DND-41 (cell line): ENCODE measurements around the gene BTG2.

Experiments
- ATAC-seq: fragments of 200-7000 bp; cut with Tn5 transposase; 3 replicates; pipeline ENCODE4 v1.9.1; 2021; ENCODE audit warnings: low read depth; ENCODE audit not compliant: insufficient read depth
- DNase-seq: peaks from one replicate; pipeline ENCODE4 v3.0.0-alpha.2; 2020
- H2AFZ ChIP-seq: 2 replicates; pipeline ENCODE4 v1.6.0; 2012; ENCODE audit warnings: low read depth, low read length
- H3K27ac ChIP-seq: 2 replicates; pipeline ENCODE4 v1.5.1; 2012; ENCODE audit warnings: low read length, inconsistent platforms
- H3K27me3 ChIP-seq: fragments of 200-600 bp; sonication (generic); 2 replicates; pipeline ENCODE4 v1.6.0; 2012; ENCODE audit warnings: low read length, mild to moderate bottlenecking, inconsistent platforms; ENCODE audit not compliant: insufficient read depth, poor library complexity
- H3K36me3 ChIP-seq: 2 replicates; pipeline ENCODE4 v1.5.1; 2012; ENCODE audit warnings: low read length, inconsistent platforms; ENCODE audit not compliant: insufficient read depth
- H3K4me1 ChIP-seq: 2 replicates; pipeline ENCODE4 v1.5.1; 2012; ENCODE audit warnings: mild to moderate bottlenecking, low read length; ENCODE audit not compliant: insufficient read depth
- H3K4me2 ChIP-seq: 2 replicates; pipeline ENCODE4 v1.6.0; 2012; ENCODE audit warnings: mild to moderate bottlenecking, moderate library complexity, low read length, inconsistent platforms; ENCODE audit not compliant: insufficient read depth
- H3K4me3 ChIP-seq, 2 experiments: fragments of 200-600 bp in 1 of 2; shearing (Covaris generic) in 1 of 2; 2 replicates each; pipeline ENCODE4 v1.5.1; 2012 to 2016; ENCODE audit warnings: inconsistent platforms in 2 of 2, low read length in 2 of 2, mild to moderate bottlenecking in 2 of 2, low read depth in 1 of 2, moderate library complexity in 1 of 2
- H3K79me2 ChIP-seq: 2 replicates; pipeline ENCODE4 v1.6.0; 2012; ENCODE audit warnings: low read length, inconsistent platforms; ENCODE audit not compliant: insufficient read depth
- H3K9ac ChIP-seq: 2 replicates; pipeline ENCODE4 v1.6.0; 2012; ENCODE audit warnings: low read depth, mild to moderate bottlenecking, inconsistent platforms, low read length, moderate library complexity
- H3K9me3 ChIP-seq: 2 replicates; pipeline ENCODE4 v1.5.1; 2012; ENCODE audit warnings: low read length, moderate library complexity, mild to moderate bottlenecking, inconsistent platforms; ENCODE audit not compliant: insufficient read depth, severe bottlenecking
- H4K20me1 ChIP-seq: 2 replicates; pipeline ENCODE4 v1.6.0; 2012; ENCODE audit warnings: low read length; ENCODE audit not compliant: insufficient read depth
- EZH2 ChIP-seq: IDR thresholded peaks from 3 replicates; pipeline ENCODE4 v1.6.1; 2012; ENCODE audit warnings: borderline replicate concordance, low read depth, mild to moderate bottlenecking, moderate library complexity, low read length, inconsistent platforms; ENCODE audit not compliant: severe bottlenecking
- TF ChIP-seq, protein P1 (sequence below): IDR thresholded peaks from 2 replicates; pipeline ENCODE4 v1.5.1; 2012; ENCODE audit warnings: borderline replicate concordance, low read length, moderate library complexity, mild to moderate bottlenecking; ENCODE audit not compliant: poor library complexity, severe bottlenecking; ENCODE audit errors: extremely low read depth

The BTG2 gene

DNA sequence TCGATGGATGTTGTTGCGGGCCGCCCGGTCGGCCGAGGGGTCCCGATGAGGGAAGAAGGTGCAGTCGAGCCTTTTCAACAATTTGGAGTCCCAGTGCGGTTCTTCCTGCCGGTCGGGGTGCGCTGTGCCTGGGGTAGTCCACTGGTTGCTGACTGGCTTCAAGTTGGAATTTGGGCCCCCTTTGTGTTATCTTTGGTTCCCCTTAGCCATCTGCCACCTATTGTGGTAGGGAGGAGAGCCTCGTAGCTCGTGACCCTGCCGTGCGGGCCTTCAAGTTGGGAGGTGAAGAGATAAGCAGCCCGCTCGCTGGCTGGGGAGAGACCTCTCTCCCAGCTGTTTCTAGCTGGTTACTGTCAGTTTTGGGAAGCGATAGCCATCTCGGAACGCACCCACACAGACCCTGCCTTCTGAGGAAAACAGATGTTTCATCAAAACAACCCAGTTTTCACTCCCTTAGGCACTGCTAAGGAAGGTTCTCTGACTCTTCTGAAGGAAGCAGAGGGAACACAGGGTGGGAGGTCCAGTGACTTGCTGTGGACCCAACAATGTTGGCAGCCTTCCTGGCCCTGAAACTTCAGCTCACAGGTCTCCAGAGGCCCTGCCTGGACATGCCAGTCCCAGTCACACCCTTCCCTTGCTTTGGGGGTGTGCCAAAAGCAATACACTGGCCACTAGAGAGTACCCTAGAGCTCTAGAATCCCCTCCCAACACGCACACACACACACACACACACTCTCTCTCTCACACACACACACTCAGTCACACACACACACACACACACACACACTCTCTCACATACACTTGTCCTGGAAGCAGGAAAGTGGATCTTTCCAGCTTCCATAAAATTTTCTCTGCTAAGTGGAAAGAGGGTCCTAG lies 1.0 kb downstream of the BTG2 start:
- Histone ChIP-seq H3K4me1 (peaks cover 54% of the 10 kb centered on the region), H3K79me2 (peaks cover 42% of the 10 kb centered on the region), H3K27me3 (no peaks in the 10 kb centered on the region), H2AFZ (peak overlapping the region; percentile 82; the same call in 1 of the 2 replicates), H4K20me1 (peaks cover 22% of the 10 kb centered on the region), H3K4me2 (peak overlapping the region; percentile 63), H3K9me3 (no peaks in the 10 kb centered on the region), H3K4me3 (peak overlapping the region; percentile 71 to 85), H3K36me3 (peaks cover 35% of the 10 kb centered on the region), H3K9ac (peak overlapping the region; percentile 81), H3K27ac (peak overlapping the region; percentile 91)
- peak; percentile 33 for DNase-seq
- TF ChIP-seq, protein P1, sequence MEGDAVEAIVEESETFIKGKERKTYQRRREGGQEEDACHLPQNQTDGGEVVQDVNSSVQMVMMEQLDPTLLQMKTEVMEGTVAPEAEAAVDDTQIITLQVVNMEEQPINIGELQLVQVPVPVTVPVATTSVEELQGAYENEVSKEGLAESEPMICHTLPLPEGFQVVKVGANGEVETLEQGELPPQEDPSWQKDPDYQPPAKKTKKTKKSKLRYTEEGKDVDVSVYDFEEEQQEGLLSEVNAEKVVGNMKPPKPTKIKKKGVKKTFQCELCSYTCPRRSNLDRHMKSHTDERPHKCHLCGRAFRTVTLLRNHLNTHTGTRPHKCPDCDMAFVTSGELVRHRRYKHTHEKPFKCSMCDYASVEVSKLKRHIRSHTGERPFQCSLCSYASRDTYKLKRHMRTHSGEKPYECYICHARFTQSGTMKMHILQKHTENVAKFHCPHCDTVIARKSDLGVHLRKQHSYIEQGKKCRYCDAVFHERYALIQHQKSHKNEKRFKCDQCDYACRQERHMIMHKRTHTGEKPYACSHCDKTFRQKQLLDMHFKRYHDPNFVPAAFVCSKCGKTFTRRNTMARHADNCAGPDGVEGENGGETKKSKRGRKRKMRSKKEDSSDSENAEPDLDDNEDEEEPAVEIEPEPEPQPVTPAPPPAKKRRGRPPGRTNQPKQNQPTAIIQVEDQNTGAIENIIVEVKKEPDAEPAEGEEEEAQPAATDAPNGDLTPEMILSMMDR = peak; percentile 50
- no peak for TF ChIP-seq EZH2
- peak; percentile 1; the same call in 2 of the 3 replicates for ATAC-seq

DNA sequence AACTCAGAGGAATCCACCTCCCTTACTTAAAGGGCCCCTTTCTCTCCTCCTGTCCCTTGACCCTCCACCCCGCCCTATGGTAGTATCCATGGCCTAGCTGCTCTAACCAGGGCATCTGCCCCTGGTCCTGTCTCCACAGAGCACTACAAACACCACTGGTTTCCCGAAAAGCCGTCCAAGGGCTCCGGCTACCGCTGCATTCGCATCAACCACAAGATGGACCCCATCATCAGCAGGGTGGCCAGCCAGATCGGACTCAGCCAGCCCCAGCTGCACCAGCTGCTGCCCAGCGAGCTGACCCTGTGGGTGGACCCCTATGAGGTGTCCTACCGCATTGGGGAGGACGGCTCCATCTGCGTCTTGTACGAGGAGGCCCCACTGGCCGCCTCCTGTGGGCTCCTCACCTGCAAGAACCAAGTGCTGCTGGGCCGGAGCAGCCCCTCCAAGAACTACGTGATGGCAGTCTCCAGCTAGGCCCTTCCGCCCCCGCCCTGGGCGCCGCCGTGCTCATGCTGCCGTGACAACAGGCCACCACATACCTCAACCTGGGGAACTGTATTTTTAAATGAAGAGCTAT lies 1.7 kb downstream of the BTG2 start:
- H2AFZ ChIP-seq = no peak overlapping the region
- peaks cover 42% of the 10 kb centered on the region for H3K79me2 ChIP-seq
- DNase-seq (no peak), ATAC-seq (no peak)
- peaks cover 35% of the 10 kb centered on the region for H3K36me3 ChIP-seq
- H3K27ac ChIP-seq = peak overlapping the region; percentile 91
- H3K4me1 ChIP-seq = peaks cover 54% of the 10 kb centered on the region
- H3K9me3 ChIP-seq = no peaks in the 10 kb centered on the region
- H3K4me2 ChIP-seq = peak overlapping the region; percentile 63
- H4K20me1 ChIP-seq = peaks cover 22% of the 10 kb centered on the region
- H3K27me3 ChIP-seq = no peaks in the 10 kb centered on the region
- peak overlapping the region; percentile 81 for H3K9ac ChIP-seq
- TF ChIP-seq, protein P1 = no peak
- no peak for TF ChIP-seq EZH2
- peak overlapping the region in 1 of 2 experiments; percentile 85; a peak in 2 of 4 replicates for H3K4me3 ChIP-seq

DNA sequence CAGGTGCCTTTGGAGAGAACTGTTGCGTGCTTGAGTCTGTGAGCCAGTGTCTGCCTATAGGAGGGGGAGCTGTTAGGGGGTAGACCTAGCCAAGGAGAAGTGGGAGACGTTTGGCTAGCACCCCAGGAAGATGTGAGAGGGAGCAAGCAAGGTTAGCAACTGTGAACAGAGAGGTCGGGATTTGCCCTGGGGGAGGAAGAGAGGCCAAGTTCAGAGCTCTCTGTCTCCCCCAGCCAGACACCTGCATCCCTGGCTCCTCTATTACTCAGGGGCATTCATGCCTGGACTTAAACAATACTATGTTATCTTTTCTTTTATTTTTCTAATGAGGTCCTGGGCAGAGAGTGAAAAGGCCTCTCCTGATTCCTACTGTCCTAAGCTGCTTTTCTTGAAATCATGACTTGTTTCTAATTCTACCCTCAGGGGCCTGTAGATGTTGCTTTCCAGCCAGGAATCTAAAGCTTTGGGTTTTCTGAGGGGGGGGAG lies 2.4 kb downstream of the BTG2 start:
- ATAC-seq = no peak
- H3K4me3 ChIP-seq = peak overlapping the region in 1 of 2 experiments; percentile 45; a peak in 2 of 4 replicates
- no peaks in the 10 kb centered on the region for H3K27me3 ChIP-seq
- peak overlapping the region; percentile 63 for H3K4me2 ChIP-seq
- peaks cover 42% of the 10 kb centered on the region for H3K79me2 ChIP-seq
- H2AFZ ChIP-seq = no peak overlapping the region
- DNase-seq = no peak
- no peaks in the 10 kb centered on the region for H3K9me3 ChIP-seq
- H3K9ac ChIP-seq = peak overlapping the region; percentile 81
- H4K20me1 ChIP-seq = peaks cover 22% of the 10 kb centered on the region
- peaks cover 54% of the 10 kb centered on the region for H3K4me1 ChIP-seq
- TF ChIP-seq, protein P1 = no peak
- no peak for TF ChIP-seq EZH2
- H3K36me3 ChIP-seq = peaks cover 35% of the 10 kb centered on the region
- H3K27ac ChIP-seq = peak overlapping the region; percentile 51
